Eye (tissue), 1 donor: ENCODE results near the gene CACNA1E.

Source experiments
- DNase-seq: peaks from one replicate; pipeline ENCODE4 v3.0.0-alpha.2; 2015

Gene CACNA1E

GRCh38 chr1:181483285-181484195 lies at the start of gene CACNA1E:
CACNA1E (plus strand) TSS chr1:181483517; CDS start chr1:181483745, 228 bp downstream.
- DNase-seq, result peak; percentile 56

GRCh38 chr1:181433931-181434330 lies 49.4 kb upstream of the CACNA1E start:
- no peak for DNase-seq

GRCh38 chr1:181438013-181438412 lies 45.3 kb upstream of the CACNA1E start:
- no peak for DNase-seq

GRCh38 chr1:181440510-181440909 lies 42.8 kb upstream of the CACNA1E start:
- DNase-seq, result no peak

GRCh38 chr1:181442181-181442525 lies 41.2 kb upstream of the CACNA1E start:
- no peak for DNase-seq

- DNase-seq, result no peak
Measured at GRCh38 chr1:181443231-181443853, 40.0 kb upstream of the CACNA1E start.

- no peak for DNase-seq
Measured at GRCh38 chr1:181445436-181445835, 37.9 kb upstream of the CACNA1E start.

- DNase-seq, result no peak
Measured at GRCh38 chr1:181448461-181448860, 34.9 kb upstream of the CACNA1E start.

GRCh38 chr1:181451661-181452230 lies 31.6 kb upstream of the CACNA1E start:
- no peak for DNase-seq

- no peak for DNase-seq
Measured at GRCh38 chr1:181452746-181453145, 30.6 kb upstream of the CACNA1E start.

- DNase-seq, result no peak
Measured at GRCh38 chr1:181453541-181454201, 29.6 kb upstream of the CACNA1E start.

GRCh38 chr1:181456551-181456950 lies 26.8 kb upstream of the CACNA1E start:
- DNase-seq, result no peak

GRCh38 chr1:181458419-181458818 lies 24.9 kb upstream of the CACNA1E start:
- DNase-seq, result no peak

- DNase-seq, result no peak
Measured at GRCh38 chr1:181459067-181459466, 24.2 kb upstream of the CACNA1E start.

- DNase-seq, result no peak
Measured at GRCh38 chr1:181469829-181470228, 13.5 kb upstream of the CACNA1E start.

GRCh38 chr1:181475580-181475979 lies 7.7 kb upstream of the CACNA1E start:
- no peak for DNase-seq

- DNase-seq, result no peak
Measured at GRCh38 chr1:181476581-181476980, 6.7 kb upstream of the CACNA1E start.

GRCh38 chr1:181478306-181478705 lies 5.0 kb upstream of the CACNA1E start:
- no peak for DNase-seq

GRCh38 chr1:181479137-181479745 lies 4.1 kb upstream of the CACNA1E start:
- peak; percentile 90 for DNase-seq

- no peak for DNase-seq
Measured at GRCh38 chr1:181482001-181482430, 1.3 kb upstream of the CACNA1E start.

- DNase-seq, result peak; percentile 81
Measured at GRCh38 chr1:181482521-181483284, 614 bp upstream of the CACNA1E start.

- peak; percentile 58 for DNase-seq
Measured at GRCh38 chr1:181484821-181485220, 1.5 kb downstream of the CACNA1E start.
